IMR-90 (cell line): ENCODE measurements around the gene ENOX2. TPM values are rescaled to one million over a fixed set of nuclear protein-coding genes. Genes with fewer than 3 reads are reported as not detected.

ENCODE experiments used
- ATAC-seq: fragments of 200-7000 bp; cut with Tn5 transposase; 2 replicates; pipeline ENCODE4 v1.9.1; 2020; ENCODE audit warnings: low read depth, mild to moderate bottlenecking, moderate library complexity
- BruUV-seq: library from RNA; stranded (reverse); fragments of 400-500 nt; replicated peaks from 2 replicates; lab custom pipeline; 2021; lab: Mats Ljungman, UMichigan
- CTCF ChIA-PET: fragments of 300-600 bp; formaldehyde crosslinking; extraction: SDS; loops from one replicate; lab custom pipeline; 2021; ENCODE audit warnings: antibody characterized with exemption; lab: Yijun Ruan, JAX
- POLR2A ChIA-PET: fragments of 300-600 bp; sonication (Branson Sonifier 250); formaldehyde crosslinking; loops from one replicate; lab custom pipeline; 2022; ENCODE audit warnings: antibody characterized with exemption; ENCODE audit not compliant: unreplicated experiment; lab: Charles Lee
- DNase-seq: peaks from one replicate; pipeline ENCODE4 v3.0.0; 2013
- H2AFZ ChIP-seq: replicated peaks from 2 replicates; pipeline ENCODE3; 2013; ENCODE audit warnings: low read length, mild to moderate bottlenecking; ENCODE audit not compliant: poor library complexity
- H2AK5ac ChIP-seq: 2 replicates; pipeline ENCODE4 v1.6.1; 2013; ENCODE audit warnings: low read depth, low read length, inconsistent platforms
- H2AK9ac ChIP-seq: replicated peaks from 2 replicates; pipeline ENCODE3; 2013; ENCODE audit warnings: mild to moderate bottlenecking, low read depth, low read length, moderate library complexity; ENCODE audit not compliant: poor library complexity
- H2BK120ac ChIP-seq: 2 replicates; pipeline ENCODE4 v1.6.1; 2013; ENCODE audit warnings: low read depth, low read length, inconsistent platforms
- H2BK15ac ChIP-seq: 3 replicates; pipeline ENCODE4 v1.6.1; 2013; ENCODE audit warnings: low read depth, low read length, inconsistent platforms
- H2BK20ac ChIP-seq: 2 replicates; pipeline ENCODE4 v1.6.1; 2013; ENCODE audit warnings: low read depth, mild to moderate bottlenecking, inconsistent platforms, low read length, moderate library complexity
- H2BK5ac ChIP-seq: 2 replicates; pipeline ENCODE4 v1.6.1; 2013; ENCODE audit warnings: mild to moderate bottlenecking, low read depth, low read length, inconsistent platforms; ENCODE audit not compliant: poor library complexity, severe bottlenecking
- H3K14ac ChIP-seq: replicated peaks from 2 replicates; pipeline ENCODE4 v1.6.1; 2013; ENCODE audit warnings: low read depth, low read length, inconsistent platforms
- H3K18ac ChIP-seq: 2 replicates; pipeline ENCODE4 v1.6.1; 2013; ENCODE audit warnings: low read depth, low read length, control low read depth
- H3K23ac ChIP-seq: 2 replicates; pipeline ENCODE4 v1.6.1; 2013; ENCODE audit warnings: low read depth, low read length, inconsistent platforms
- H3K27ac ChIP-seq: 2 replicates; pipeline ENCODE4 v1.5.1; 2013; ENCODE audit warnings: mild to moderate bottlenecking, control low read depth, low read length; ENCODE audit not compliant: insufficient read depth
- H3K27me3 ChIP-seq: 2 replicates; pipeline ENCODE4 v1.6.1; 2013; ENCODE audit warnings: low read length; ENCODE audit not compliant: control insufficient read depth, insufficient read depth
- H3K36me3 ChIP-seq: 2 replicates; pipeline ENCODE4 v1.6.1; 2013; ENCODE audit warnings: low read length, mixed read lengths; ENCODE audit not compliant: control insufficient read depth, insufficient read depth
- H3K4ac ChIP-seq: 2 replicates; pipeline ENCODE4 v1.6.1; 2013; ENCODE audit warnings: low read depth, low read length, inconsistent platforms
- H3K4me1 ChIP-seq: 2 replicates; pipeline ENCODE4 v1.6.1; 2013; ENCODE audit warnings: low read length, mixed read lengths; ENCODE audit not compliant: control insufficient read depth, insufficient read depth
- H3K4me2 ChIP-seq: 2 replicates; pipeline ENCODE4 v1.6.1; 2013; ENCODE audit warnings: low read depth, mild to moderate bottlenecking, control low read depth, low read length, moderate library complexity
- H3K4me3 ChIP-seq: 2 replicates; pipeline ENCODE4 v1.5.1; 2013; ENCODE audit warnings: low read depth, mild to moderate bottlenecking, control low read depth, low read length, moderate library complexity; ENCODE audit not compliant: insufficient read depth
- H3K56ac ChIP-seq: 2 replicates; pipeline ENCODE4 v1.6.1; 2013; ENCODE audit warnings: low read length, inconsistent platforms; ENCODE audit not compliant: insufficient read depth; ENCODE audit errors: extremely low read depth
- H3K79me1 ChIP-seq, 2 experiments: 2 replicates each; pipeline ENCODE4 v1.6.1; 2013; ENCODE audit warnings: low read length in 2 of 2, inconsistent platforms in 1 of 2, low read depth in 1 of 2
- H3K9ac ChIP-seq: 2 replicates; pipeline ENCODE4 v1.6.1; 2013; ENCODE audit warnings: low read depth, low read length, control low read depth
- H3K9me1 ChIP-seq: 2 replicates; pipeline ENCODE4 v1.6.1; 2013; ENCODE audit warnings: low read length, inconsistent platforms; ENCODE audit not compliant: insufficient read depth
- H3K9me3 ChIP-seq: 2 replicates; pipeline ENCODE4 v1.6.1; 2013; ENCODE audit warnings: low read length; ENCODE audit not compliant: control insufficient read depth, insufficient read depth
- H4K20me1 ChIP-seq: 2 replicates; pipeline ENCODE4 v1.6.1; 2013; ENCODE audit warnings: low read length, inconsistent platforms; ENCODE audit not compliant: insufficient read depth
- H4K5ac ChIP-seq: 2 replicates; pipeline ENCODE4 v1.6.1; 2013; ENCODE audit warnings: mild to moderate bottlenecking, low read depth, low read length, control low read depth
- H4K8ac ChIP-seq, 2 experiments: 2 replicates each; pipeline ENCODE4 v1.6.1; 2013; ENCODE audit warnings: low read depth in 2 of 2, low read length in 2 of 2, control low read depth in 1 of 2, inconsistent platforms in 1 of 2
- H4K91ac ChIP-seq: 2 replicates; pipeline ENCODE4 v1.6.1; 2013; ENCODE audit warnings: low read depth, low read length, inconsistent platforms; ENCODE audit not compliant: insufficient read depth
- MAFK ChIP-seq: IDR thresholded peaks from 2 replicates; pipeline ENCODE4 v1.6.1; 2012; ENCODE audit warnings: low read depth, low read length, improper control_type of control experiment
- WGBS, 2 experiments: methylation state at CpG; one replicate each; pipeline versions ENCODE4 v1.1.5 to v1.1.7; 2013; ENCODE audit warnings: missing lambda C conversion rate in 2 of 2; ENCODE audit not compliant: insufficient read length in 1 of 2; ENCODE audit errors: extremely low coverage in 2 of 2; 5-methylcytosine and 5-hydroxymethylcytosine counted together
- dilution Hi-C: fragments of 300-500 bp; cut with HindIII; formaldehyde crosslinking; loops from one replicate; pipeline ENCODE4 v1.14.3; 2018; ENCODE audit warnings: low sequenced_read_pairs; ENCODE audit not compliant: unreplicated experiment
- in situ Hi-C: fragments of 300-500 bp; cut with MboI; formaldehyde crosslinking; loops from 3 replicates; pipeline ENCODE4 v1.14.3; 2019; ENCODE audit warnings: low sequenced_read_pairs, inconsistent platforms, mixed read lengths
- intact Hi-C: fragments of 100-400 bp; cut with micrococcal nuclease; formaldehyde crosslinking; loops from 2 replicates; pipeline ENCODE4 v1.10.0; 2022
- polyA plus RNA-seq, 3 experiments: library from polyadenylated mRNA; depleted of rRNA; stranded (reverse); fragments of >200 nt; gene quantifications; 2 replicates each; pipeline ENCODE4 v1.2.3, GENCODE V29; 2012; ENCODE audit warnings: low replicate concordance in 1 of 3
- total RNA-seq: library from RNA; depleted of rRNA; stranded (reverse); fragments of >200 nt; gene quantifications from 2 replicates; pipeline ENCODE4 v1.2.3, GENCODE V29; 2012
- TF ChIP-seq, protein P1 (sequence below): fragments of 150-350 bp; IDR thresholded peaks from 2 replicates; pipeline ENCODE4 v1.6.1; 2017; ENCODE audit warnings: mild to moderate bottlenecking, antibody characterized with exemption, low read length, low read depth

The ENOX2 gene
- total and polyA plus RNA-seq, 2 of the 4 experiments (the other 2 are of a cell fraction), result 6.3 to 11.8 TPM

DNA sequence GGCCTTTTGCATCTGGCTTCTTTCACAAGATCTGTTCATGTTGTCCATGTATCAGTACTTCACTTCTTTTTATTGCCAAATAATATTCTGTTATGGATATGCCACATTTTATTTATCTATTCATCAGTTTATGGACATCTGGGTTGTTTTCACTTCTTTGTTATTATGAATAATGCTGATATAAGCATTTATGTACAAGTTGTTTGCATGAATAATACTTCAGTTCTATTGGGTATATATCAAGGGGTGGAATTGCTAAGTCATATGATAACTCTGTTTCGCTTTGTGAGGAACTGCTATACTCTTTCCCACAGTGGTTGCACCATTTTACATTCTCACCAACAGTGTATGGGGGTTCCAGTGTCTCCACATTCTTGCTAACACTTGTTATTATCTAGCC lies 310.8 kb downstream of the ENOX2 start:
- Histone ChIP-seq H3K4me3 (no peak overlapping the region), H2BK15ac (no peak overlapping the region), H2AK5ac (no peak overlapping the region), H4K8ac (no peak overlapping the region), H3K4me1 (no peaks in the 10 kb centered on the region), H4K5ac (no peak overlapping the region), H3K23ac (no peak overlapping the region), H3K9me3 (no peaks in the 10 kb centered on the region), H2BK20ac (no peak overlapping the region), H3K4me2 (no peak overlapping the region), H3K56ac (no peak overlapping the region), H4K20me1 (no peaks in the 10 kb centered on the region), H2BK5ac (no peak overlapping the region), H2AK9ac (no peak overlapping the region), H3K9me1 (no peaks in the 10 kb centered on the region), H2AFZ (no peak overlapping the region), H4K91ac (no peak overlapping the region), H3K27ac (no peak overlapping the region), H3K79me1 (no peaks in the 10 kb centered on the region), H3K14ac (no peak overlapping the region), H3K27me3 (peaks cover 2% of the 10 kb centered on the region; the same call in 1 of the 2 replicates), H3K9ac (no peak overlapping the region), H3K4ac (no peak overlapping the region), H3K36me3 (no peaks in the 10 kb centered on the region), H2BK120ac (no peak overlapping the region), H3K18ac (no peak overlapping the region)
- no CpG with 5 or more reads among the region's 1 CpG for WGBS, 2 experiments
- in situ Hi-C loops, result no loop called here
- peak; percentile 95 for TF ChIP-seq MAFK
- TF ChIP-seq, protein P1, sequence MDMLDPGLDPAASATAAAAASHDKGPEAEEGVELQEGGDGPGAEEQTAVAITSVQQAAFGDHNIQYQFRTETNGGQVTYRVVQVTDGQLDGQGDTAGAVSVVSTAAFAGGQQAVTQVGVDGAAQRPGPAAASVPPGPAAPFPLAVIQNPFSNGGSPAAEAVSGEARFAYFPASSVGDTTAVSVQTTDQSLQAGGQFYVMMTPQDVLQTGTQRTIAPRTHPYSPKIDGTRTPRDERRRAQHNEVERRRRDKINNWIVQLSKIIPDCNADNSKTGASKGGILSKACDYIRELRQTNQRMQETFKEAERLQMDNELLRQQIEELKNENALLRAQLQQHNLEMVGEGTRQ, result no peak
- dilution Hi-C loops, result no loop called here
- intact Hi-C loops, result no loop called here
- DNase-seq (no peak), ATAC-seq (no peak)
- POLR2A ChIA-PET, result no interaction called here
- CTCF ChIA-PET, result no interaction called here
- no TSS peak for BruUV-seq
